ENCODE data around the gene RAPGEF4. TPM values are rescaled to one million over a fixed set of nuclear protein-coding genes. Genes with fewer than 3 reads are reported as not detected.

RAPGEF4 gene
- total and polyA plus RNA-seq, 9 of the 15 experiments (the other 6 are each of a cell fraction or from before 2014, with no cell fraction given) = 0.04 to 0.33 (median 0.13) TPM; not detected in 6

DNA sequence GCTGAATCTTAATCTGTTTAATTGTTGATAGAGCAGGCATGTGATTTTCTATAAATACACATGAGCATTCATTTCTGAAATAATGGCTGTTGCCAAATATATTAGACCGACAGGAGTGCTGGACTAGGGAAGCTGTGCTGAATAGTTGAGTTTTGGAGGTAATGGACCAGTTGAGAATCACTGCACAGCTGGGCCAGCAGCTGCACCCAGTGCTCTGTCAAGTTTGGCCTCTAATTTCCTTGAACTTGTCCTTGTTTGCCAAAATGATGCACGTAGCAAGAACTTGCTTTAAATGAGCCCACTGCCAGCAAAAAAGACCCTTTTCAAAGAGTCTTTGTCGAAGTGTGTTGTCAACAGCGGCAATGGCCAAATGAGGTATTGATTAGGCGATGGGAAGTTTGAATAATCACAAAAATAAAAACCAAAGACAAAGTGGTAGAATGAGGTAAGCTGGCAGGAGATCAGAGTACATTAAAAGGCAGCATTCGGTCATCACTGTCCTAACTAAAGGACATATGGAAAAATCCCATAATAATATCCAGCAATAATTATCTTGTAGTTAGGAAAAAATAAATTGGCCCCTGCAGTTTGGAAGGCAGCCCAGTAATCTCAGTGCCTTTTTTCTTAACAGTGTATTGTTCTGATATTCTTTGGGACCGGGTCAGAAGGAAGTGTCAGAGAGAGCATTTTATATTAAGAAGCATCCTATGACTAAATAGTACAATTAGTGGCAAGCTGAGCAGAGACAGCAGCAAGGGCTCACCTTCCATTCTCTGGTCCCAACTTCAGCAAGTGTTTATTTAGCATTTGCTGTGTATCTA is 126.2 kb downstream of the RAPGEF4 start (continued):
- TF ChIP-seq, protein P1, sequence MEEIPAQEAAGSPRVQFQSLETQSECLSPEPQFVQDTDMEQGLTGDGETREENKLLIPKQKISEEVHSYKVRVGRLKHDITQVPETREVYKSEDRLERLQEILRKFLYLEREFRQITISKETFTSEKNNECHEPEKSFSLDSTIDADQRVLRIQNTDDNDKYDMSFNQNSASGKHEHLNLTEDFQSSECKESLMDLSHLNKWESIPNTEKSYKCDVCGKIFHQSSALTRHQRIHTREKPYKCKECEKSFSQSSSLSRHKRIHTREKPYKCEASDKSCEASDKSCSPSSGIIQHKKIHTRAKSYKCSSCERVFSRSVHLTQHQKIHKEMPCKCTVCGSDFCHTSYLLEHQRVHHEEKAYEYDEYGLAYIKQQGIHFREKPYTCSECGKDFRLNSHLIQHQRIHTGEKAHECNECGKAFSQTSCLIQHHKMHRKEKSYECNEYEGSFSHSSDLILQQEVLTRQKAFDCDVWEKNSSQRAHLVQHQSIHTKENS (CRISPR knock-in tag; IDR thresholded peaks at IDR 0.05) = no peak
- TF ChIP-seq ZNF785 (CRISPR knock-in tag; IDR thresholded peaks at IDR 0.05) (no peak), RBBP5 (IDR thresholded peaks at IDR 0.05; ENCODE audit: borderline replicate concordance, insufficient read depth, low read length, poor library complexity, severe bottlenecking) (no peak), ELF2 (CRISPR knock-in tag; IDR thresholded peaks at IDR 0.05) (no peak), PHF21A (IDR thresholded peaks at IDR 0.05; ENCODE audit: borderline replicate concordance, low read depth) (no peak), PHB2 (IDR thresholded peaks at IDR 0.05; ENCODE audit: low read depth) (no peak)
- TF ChIP-seq, protein P2, sequence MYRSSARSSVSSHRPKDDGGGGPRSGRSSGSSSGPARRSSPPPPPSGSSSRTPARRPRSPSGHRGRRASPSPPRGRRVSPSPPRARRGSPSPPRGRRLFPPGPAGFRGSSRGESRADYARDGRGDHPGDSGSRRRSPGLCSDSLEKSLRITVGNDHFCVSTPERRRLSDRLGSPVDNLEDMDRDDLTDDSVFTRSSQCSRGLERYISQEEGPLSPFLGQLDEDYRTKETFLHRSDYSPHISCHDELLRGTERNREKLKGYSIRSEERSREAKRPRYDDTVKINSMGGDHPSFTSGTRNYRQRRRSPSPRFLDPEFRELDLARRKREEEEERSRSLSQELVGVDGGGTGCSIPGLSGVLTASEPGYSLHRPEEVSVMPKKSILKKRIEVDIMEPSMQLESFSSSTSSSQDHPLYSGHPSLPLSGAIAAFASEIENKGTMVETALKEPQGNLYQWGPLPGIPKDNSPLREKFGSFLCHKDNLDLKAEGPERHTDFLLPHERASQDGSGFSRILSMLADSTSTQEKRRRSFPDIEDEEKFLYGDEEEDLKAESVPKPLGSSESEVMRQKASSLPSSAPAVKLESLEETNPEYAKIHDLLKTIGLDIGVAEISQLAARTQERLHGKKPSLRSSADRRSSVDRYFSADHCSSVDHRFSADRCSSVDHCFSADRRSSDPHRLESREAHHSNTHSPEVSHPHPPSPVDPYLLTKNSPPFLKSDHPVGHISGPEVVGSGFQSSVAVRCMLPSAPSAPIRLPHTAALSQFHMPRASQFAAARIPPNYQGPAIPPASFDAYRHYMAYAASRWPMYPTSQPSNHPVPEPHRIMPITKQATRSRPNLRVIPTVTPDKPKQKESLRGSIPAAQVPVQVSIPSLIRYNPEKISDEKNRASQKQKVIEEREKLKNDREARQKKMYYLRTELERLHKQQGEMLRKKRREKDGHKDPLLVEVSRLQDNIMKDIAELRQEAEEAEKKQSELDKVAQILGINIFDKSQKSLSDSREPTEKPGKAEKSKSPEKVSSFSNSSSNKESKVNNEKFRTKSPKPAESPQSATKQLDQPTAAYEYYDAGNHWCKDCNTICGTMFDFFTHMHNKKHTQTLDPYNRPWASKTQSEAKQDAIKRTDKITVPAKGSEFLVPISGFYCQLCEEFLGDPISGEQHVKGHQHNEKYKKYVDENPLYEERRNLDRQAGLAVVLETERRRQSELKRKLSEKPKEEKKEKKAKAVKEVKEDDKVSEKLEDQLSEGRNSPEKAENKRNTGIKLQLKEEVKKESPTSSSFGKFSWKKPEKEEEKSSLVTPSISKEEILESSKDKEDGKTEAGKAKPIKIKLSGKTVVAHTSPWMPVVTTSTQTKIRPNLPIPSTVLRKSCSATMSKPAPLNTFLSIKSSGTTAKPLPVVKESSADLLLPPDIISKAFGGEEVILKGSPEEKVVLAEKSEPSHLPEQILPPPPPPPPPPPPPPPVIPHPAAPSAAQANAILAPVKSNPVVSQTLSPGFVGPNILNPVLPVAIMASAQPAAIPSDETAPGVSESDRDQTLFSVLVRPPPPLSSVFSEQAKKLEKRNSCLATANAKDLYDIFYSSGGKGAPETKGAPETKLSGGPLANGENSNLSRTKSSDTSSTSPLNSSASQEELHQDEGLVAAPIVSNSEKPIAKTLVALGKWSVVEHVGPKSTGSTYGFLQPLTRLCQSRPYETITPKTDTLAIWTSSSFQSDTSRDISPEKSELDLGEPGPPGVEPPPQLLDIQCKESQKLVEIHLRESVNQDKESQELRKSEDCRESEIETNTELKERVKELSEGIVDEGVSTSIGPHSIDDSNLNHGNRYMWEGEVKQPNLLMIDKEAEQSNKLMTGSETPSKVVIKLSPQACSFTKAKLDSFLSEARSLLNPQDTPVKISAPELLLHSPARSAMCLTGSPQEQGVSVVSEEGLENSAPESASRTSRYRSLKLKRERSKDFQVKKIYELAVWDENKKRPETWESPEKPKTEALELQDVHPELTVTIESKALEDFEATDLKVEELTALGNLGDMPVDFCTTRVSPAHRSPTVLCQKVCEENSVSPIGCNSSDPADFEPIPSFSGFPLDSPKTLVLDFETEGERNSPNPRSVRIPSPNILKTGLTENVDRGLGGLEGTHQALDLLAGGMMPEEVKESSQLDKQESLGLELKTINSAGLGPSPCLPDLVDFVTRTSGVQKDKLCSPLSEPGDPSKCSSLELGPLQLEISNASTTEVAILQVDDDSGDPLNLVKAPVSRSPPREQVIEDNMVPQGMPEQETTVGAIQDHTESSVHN (IDR thresholded peaks at IDR 0.05; ENCODE audit: borderline replicate concordance in 1 of 2, low read depth in 1 of 2) = no peak
- TF ChIP-seq, protein P3, sequence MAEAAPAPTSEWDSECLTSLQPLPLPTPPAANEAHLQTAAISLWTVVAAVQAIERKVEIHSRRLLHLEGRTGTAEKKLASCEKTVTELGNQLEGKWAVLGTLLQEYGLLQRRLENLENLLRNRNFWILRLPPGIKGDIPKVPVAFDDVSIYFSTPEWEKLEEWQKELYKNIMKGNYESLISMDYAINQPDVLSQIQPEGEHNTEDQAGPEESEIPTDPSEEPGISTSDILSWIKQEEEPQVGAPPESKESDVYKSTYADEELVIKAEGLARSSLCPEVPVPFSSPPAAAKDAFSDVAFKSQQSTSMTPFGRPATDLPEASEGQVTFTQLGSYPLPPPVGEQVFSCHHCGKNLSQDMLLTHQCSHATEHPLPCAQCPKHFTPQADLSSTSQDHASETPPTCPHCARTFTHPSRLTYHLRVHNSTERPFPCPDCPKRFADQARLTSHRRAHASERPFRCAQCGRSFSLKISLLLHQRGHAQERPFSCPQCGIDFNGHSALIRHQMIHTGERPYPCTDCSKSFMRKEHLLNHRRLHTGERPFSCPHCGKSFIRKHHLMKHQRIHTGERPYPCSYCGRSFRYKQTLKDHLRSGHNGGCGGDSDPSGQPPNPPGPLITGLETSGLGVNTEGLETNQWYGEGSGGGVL (CRISPR knock-in tag; IDR thresholded peaks at IDR 0.05) = no peak

Data from K562 (cell line).